HG03135 (cell line): ENCODE results near the gene COL1A2.

Source experiments
- ATAC-seq: cut with Tn5 transposase; IDR thresholded peaks from one replicate; pipeline ENCODE4 v1.9.1; 2021; ENCODE audit warnings: mild to moderate bottlenecking, moderate library complexity; ENCODE audit not compliant: unreplicated experiment

The COL1A2 gene

GRCh38 chr7:94476251-94476840, 81.7 kb downstream of the COL1A2 start:
- ATAC-seq, result no peak

GRCh38 chr7:94477878-94478277, 83.2 kb downstream of the COL1A2 start:
- no peak for ATAC-seq

- no peak for ATAC-seq
Measured at GRCh38 chr7:94478648-94479214, 84.0 kb downstream of the COL1A2 start.
